Measurements from ENCODE around the gene IKBIP.

The IKBIP gene

GRCh38 chr12:98674841-98675240 lies 30.3 kb upstream of the IKBIP start:
- DNase-seq (ENCODE audit: low read depth in 1 of 2, low spot score in 1 of 2), result no peak
- no peaks in the 10 kb centered on the region for H3K27me3 ChIP-seq (ENCODE audit: insufficient read depth, poor library complexity, severe bottlenecking)
- no peak overlapping the region for H3K27ac ChIP-seq (replicated peaks)
- TF ChIP-seq GABPA (IDR thresholded peaks at IDR 0.05; ENCODE audit: low read depth), result no peak
- no peak overlapping the region for H3K4me3 ChIP-seq (replicated peaks; ENCODE audit: insufficient read depth, low read length)

GRCh38 chr12:98671459-98671858 lies 26.9 kb upstream of the IKBIP start:
- DNase-seq (ENCODE audit: low read depth in 1 of 2, low spot score in 1 of 2), result no peak
- TF ChIP-seq REST (IDR thresholded peaks at IDR 0.05; ENCODE audit: insufficient replicate concordance, low read depth) (no peak), GABPA (IDR thresholded peaks at IDR 0.05; ENCODE audit: low read depth) (no peak), SPI1 (IDR thresholded peaks at IDR 0.05; ENCODE audit: borderline replicate concordance, low read depth) (no peak)
- Histone ChIP-seq H3K4me3 (replicated peaks; ENCODE audit: insufficient read depth, low read length) (no peak overlapping the region), H3K27ac (replicated peaks) (no peak overlapping the region), H3K27me3 (ENCODE audit: insufficient read depth, poor library complexity, severe bottlenecking) (no peaks in the 10 kb centered on the region)

- Histone ChIP-seq H3K4me3 (replicated peaks; ENCODE audit: insufficient read depth, low read length) (no peak overlapping the region), H3K27me3 (ENCODE audit: insufficient read depth, poor library complexity, severe bottlenecking) (no peaks in the 10 kb centered on the region), H3K27ac (replicated peaks) (no peak overlapping the region)
- TF ChIP-seq GABPA (IDR thresholded peaks at IDR 0.05; ENCODE audit: low read depth) (no peak), SPI1 (IDR thresholded peaks at IDR 0.05; ENCODE audit: borderline replicate concordance, low read depth) (no peak), REST (IDR thresholded peaks at IDR 0.05; ENCODE audit: insufficient replicate concordance, low read depth) (no peak), CTCF (IDR thresholded peaks at IDR 0.05; ENCODE audit: insufficient read depth, low read length) (no peak), POLR2AphosphoS5 (IDR thresholded peaks at IDR 0.05; ENCODE audit: low read depth) (no peak)
- DNase-seq (ENCODE audit: low read depth in 1 of 2, low spot score in 1 of 2), result no peak
Measured at GRCh38 chr12:98669751-98670150, 25.2 kb upstream of the IKBIP start.

GRCh38 chr12:98660521-98660920 lies 15.9 kb upstream of the IKBIP start:
- no peak for DNase-seq (ENCODE audit: low read depth in 1 of 2, low spot score in 1 of 2)
- Histone ChIP-seq H3K4me3 (replicated peaks; ENCODE audit: insufficient read depth, low read length) (no peak overlapping the region), H3K27ac (replicated peaks) (no peak overlapping the region), H3K27me3 (ENCODE audit: insufficient read depth, poor library complexity, severe bottlenecking) (no peaks in the 10 kb centered on the region)
- TF ChIP-seq SPI1 (IDR thresholded peaks at IDR 0.05; ENCODE audit: borderline replicate concordance, low read depth) (no peak), REST (IDR thresholded peaks at IDR 0.05; ENCODE audit: insufficient replicate concordance, low read depth) (no peak), CTCF (IDR thresholded peaks at IDR 0.05; ENCODE audit: insufficient read depth, low read length) (no peak), POLR2AphosphoS5 (IDR thresholded peaks at IDR 0.05; ENCODE audit: low read depth) (no peak), GABPA (IDR thresholded peaks at IDR 0.05; ENCODE audit: low read depth) (no peak)

Measured in HL-60 (cell line).